Activated B cell treated with CpG ODN at 0.5 μM for 24 hours (primary cell): ENCODE data around the gene GPD1. TPM values are rescaled to one million over a fixed set of nuclear protein-coding genes. Genes with fewer than 3 reads are reported as not detected.
"Not testable (repeated sequence)": the region's sequence is repeated elsewhere in the genome, so short reads cannot be mapped to it uniquely, and the experiment has no call there.

Experiments
- ATAC-seq: fragments of 200-7000 bp; cut with Tn5 transposase; one replicate; pipeline ENCODE4 v1.10.0; 2021; ENCODE audit warnings: low read depth, mild to moderate bottlenecking, moderate library complexity
- CTCF ChIA-PET: fragments of 350-600 bp; sonication (Branson Sonifier 250); formaldehyde crosslinking; loops from one replicate; lab custom pipeline; 2021; ENCODE audit warnings: antibody characterized with exemption; lab: Charles Lee
- POLR2A ChIA-PET: fragments of 350-600 bp; sonication (Branson Sonifier 250); formaldehyde crosslinking; loops from one replicate; lab custom pipeline; 2021; ENCODE audit warnings: antibody characterized with exemption; lab: Charles Lee
- DNase-seq: peaks from one replicate; pipeline ENCODE4 v3.0.0; 2022
- H3K27ac Mint-ChIP-seq: one replicate; pipeline ENCODE4 v1.8.0; 2020; ENCODE audit warnings: mixed read lengths
- H3K27me3 Mint-ChIP-seq: one replicate; pipeline ENCODE4 v1.8.0; 2021; ENCODE audit warnings: mixed read lengths
- H3K36me3 Mint-ChIP-seq: one replicate; pipeline ENCODE4 v1.8.0; 2021; ENCODE audit warnings: low read depth, mixed read lengths
- H3K4me1 Mint-ChIP-seq: one replicate; pipeline ENCODE4 v1.8.0; 2021; ENCODE audit warnings: mixed read lengths
- H3K4me3 Mint-ChIP-seq: one replicate; pipeline ENCODE4 v1.8.0; 2020; ENCODE audit warnings: mild to moderate bottlenecking, mixed read lengths
- H3K9me3 Mint-ChIP-seq: one replicate; pipeline ENCODE4 v1.8.0; 2020; ENCODE audit warnings: mixed read lengths
- intact Hi-C: fragments of 100-400 bp; cut with micrococcal nuclease; formaldehyde crosslinking; loops from one replicate; pipeline ENCODE4 v1.15.1; 2024
- total RNA-seq: library from RNA; stranded (reverse); gene quantifications from 2 replicates; pipeline ENCODE4 v1.2.3, GENCODE V29; 2022
- TF ChIP-seq, protein P1 (sequence below): fragments of 200-600 bp; IDR thresholded peaks from one replicate; pipeline ENCODE4 v1.8.0; 2022; ENCODE audit warnings: antibody characterized with exemption, mild to moderate bottlenecking

GPD1 gene
- total RNA-seq, 1 donor from 2014 or later, result 0.60 TPM

DNA sequence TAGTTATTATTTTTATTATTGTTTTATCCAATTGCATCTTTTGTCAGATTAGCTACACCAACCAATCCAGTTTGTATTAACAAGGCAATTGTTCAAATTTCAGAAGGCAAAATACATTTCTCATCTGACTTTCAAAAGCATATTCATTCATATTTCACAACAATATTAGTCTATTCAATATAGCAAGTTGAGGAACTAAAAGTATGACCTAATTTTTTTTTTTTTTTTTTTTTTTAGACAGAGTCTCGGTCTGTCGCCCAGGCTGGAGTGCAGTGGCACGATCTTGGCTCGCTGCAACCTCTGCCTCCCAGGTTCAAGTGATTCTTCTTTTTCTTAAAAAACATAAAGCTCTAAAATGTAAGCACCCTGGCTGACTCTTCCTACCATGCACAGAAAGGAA is 25.5 kb downstream of the GPD1 start:
- intact Hi-C loops, result loop anchor here (5.0 kb wide), 1 partner anchor 42 kb away; the partner anchor contains the start of gene SMARCD1
- no peak overlapping the region for H3K4me3 Mint-ChIP-seq
- H3K27me3 Mint-ChIP-seq, result no peaks in the 10 kb centered on the region
- H3K36me3 Mint-ChIP-seq, result peaks cover 78% of the 10 kb centered on the region
- ATAC-seq (peak; percentile 34), DNase-seq (no peak)
- no peak overlapping the region for H3K27ac Mint-ChIP-seq
- H3K4me1 Mint-ChIP-seq, result peaks cover 33% of the 10 kb centered on the region
- CTCF ChIA-PET, result interaction anchor here (0.9 to 3.3 kb wide), 4 partner anchors 18 to 185 kb away, joined by 3 to 13 read pairs (median 4); partner anchors contain the start of gene COX14
- no peaks in the 10 kb centered on the region for H3K9me3 Mint-ChIP-seq
- TF ChIP-seq, protein P1, sequence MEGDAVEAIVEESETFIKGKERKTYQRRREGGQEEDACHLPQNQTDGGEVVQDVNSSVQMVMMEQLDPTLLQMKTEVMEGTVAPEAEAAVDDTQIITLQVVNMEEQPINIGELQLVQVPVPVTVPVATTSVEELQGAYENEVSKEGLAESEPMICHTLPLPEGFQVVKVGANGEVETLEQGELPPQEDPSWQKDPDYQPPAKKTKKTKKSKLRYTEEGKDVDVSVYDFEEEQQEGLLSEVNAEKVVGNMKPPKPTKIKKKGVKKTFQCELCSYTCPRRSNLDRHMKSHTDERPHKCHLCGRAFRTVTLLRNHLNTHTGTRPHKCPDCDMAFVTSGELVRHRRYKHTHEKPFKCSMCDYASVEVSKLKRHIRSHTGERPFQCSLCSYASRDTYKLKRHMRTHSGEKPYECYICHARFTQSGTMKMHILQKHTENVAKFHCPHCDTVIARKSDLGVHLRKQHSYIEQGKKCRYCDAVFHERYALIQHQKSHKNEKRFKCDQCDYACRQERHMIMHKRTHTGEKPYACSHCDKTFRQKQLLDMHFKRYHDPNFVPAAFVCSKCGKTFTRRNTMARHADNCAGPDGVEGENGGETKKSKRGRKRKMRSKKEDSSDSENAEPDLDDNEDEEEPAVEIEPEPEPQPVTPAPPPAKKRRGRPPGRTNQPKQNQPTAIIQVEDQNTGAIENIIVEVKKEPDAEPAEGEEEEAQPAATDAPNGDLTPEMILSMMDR, result no peak
- POLR2A ChIA-PET, result interaction anchor here (0.9 to 1.4 kb wide), 2 partner anchors 17 to 38 kb away, joined by 4 to 9 read pairs; partner anchors contain the start of genes CERS5 and COX14

DNA sequence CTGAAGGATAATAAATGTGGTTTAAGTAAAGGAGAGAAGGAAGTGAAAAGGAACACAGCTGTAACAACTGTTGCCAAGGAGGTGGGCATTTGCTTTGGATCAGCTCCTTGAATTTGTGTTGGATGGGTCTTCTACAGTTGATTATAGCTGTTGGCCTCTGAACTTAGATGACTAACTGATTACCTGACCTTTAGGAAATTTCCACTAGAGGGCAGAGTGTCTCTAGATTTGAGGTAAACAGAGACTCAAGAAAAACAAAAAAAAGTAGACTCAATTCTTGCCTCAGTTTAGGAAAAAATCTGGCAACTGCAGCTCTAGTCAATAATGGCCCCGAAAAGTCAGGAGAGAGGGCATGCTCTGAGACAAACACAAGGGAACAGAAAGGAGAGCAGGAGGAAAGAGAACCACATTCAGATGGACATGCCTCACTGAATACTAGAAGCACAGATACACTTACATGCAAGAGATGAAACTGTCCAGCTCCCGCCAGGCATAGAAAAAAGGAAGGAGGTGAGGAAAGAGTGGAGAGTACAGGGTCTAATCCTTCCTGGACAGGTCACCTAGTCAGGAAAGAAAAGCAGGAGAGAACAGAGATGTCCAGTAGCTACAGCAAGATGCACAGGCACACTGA is 28.8 kb downstream of the GPD1 start:
- POLR2A ChIA-PET, result interaction anchor here (0.9 to 1.7 kb wide), 4 partner anchors 20 to 39 kb away, joined by 3 to 7 read pairs (median 4); partner anchors contain the start of genes CERS5 and COX14
- CTCF ChIA-PET, result interaction anchor here (0.8 to 2.1 kb wide), 13 partner anchors 14 to 182 kb away, joined by 3 to 14 read pairs (median 4); partner anchors contain the start of genes CERS5 and COX14

GRCh38 chr12:50142993-50143392 is 39.2 kb downstream of the GPD1 start:
- Mint-ChIP-seq H3K4me3 (no peak overlapping the region), H3K36me3 (peaks cover 52% of the 10 kb centered on the region), H3K27ac (no peak overlapping the region), H3K27me3 (no peaks in the 10 kb centered on the region), H3K4me1 (no peaks in the 10 kb centered on the region), H3K9me3 (no peaks in the 10 kb centered on the region)
- no peak for ATAC-seq
- no peak for DNase-seq
- TF ChIP-seq, protein P1, result no peak
- CTCF ChIA-PET, result interaction anchor here (1.2 kb wide), 1 partner anchor 33 kb away, joined by 3 read pairs; no protein-coding TSS in a partner anchor
- intact Hi-C loops, result no loop called here
- POLR2A ChIA-PET, result interaction anchor here (0.7 kb wide), 1 partner anchor 29 kb away, joined by 16 read pairs; no protein-coding TSS in a partner anchor

More for the DNA sequence above, 28.8 kb downstream of the GPD1 start:
- Mint-ChIP-seq H3K4me3 (no peak overlapping the region), H3K27ac (peak overlapping the region; percentile 7), H3K9me3 (no peaks in the 10 kb centered on the region), H3K27me3 (no peaks in the 10 kb centered on the region), H3K4me1 (peaks cover 15% of the 10 kb centered on the region), H3K36me3 (peaks cover 74% of the 10 kb centered on the region)
- TF ChIP-seq, protein P1, result no peak
- intact Hi-C loops, result loop anchor here (1.0 kb wide), 1 partner anchor 43 kb away; no protein-coding TSS in a partner anchor
- ATAC-seq (no peak), DNase-seq (no peak)

DNA sequence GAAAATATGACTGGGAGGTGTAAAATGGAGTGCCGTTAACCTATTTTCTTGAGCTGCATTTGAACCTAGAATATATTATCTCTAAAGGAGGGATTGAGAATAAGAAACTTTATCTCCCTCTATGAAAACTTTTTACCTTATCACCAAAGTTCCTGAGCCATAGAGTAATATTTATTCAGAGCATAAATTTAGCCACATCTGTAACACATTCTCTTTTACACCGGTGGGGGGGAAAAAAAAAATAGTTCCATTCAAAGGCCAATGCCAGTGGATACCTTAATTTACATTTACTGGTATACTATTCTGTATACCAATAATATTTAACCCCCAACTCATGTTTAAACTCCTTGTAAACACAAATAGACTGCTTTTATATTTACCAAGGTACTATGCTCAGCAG is 41.6 kb downstream of the GPD1 start:
- no peaks in the 10 kb centered on the region for H3K9me3 Mint-ChIP-seq
- H3K4me1 Mint-ChIP-seq, result peaks cover 1% of the 10 kb centered on the region
- no peak for DNase-seq
- H3K27ac Mint-ChIP-seq, result no peak overlapping the region
- no peaks in the 10 kb centered on the region for H3K27me3 Mint-ChIP-seq
- H3K36me3 Mint-ChIP-seq, result peaks cover 30% of the 10 kb centered on the region
- TF ChIP-seq, protein P1, result no peak
- H3K4me3 Mint-ChIP-seq, result no peak overlapping the region
- CTCF ChIA-PET, result interaction anchor here (2.3 kb wide), 1 partner anchor 13 kb away, joined by 6 read pairs; no protein-coding TSS in a partner anchor
- POLR2A ChIA-PET, result interaction anchor here (1.3 kb wide), 1 partner anchor 49 kb away, joined by 4 read pairs; no protein-coding TSS in a partner anchor
- intact Hi-C loops, result no loop called here
- ATAC-seq, result no peak

GRCh38 chr12:50147281-50147680 is 43.5 kb downstream of the GPD1 start:
- TF ChIP-seq, protein P1, result no peak
- ChIA-PET CTCF (interaction anchor here (1.1 to 2.3 kb wide), 3 partner anchors 15 to 77 kb away, joined by 3 to 6 read pairs (median 5); no protein-coding TSS in a partner anchor), POLR2A (no interaction called here)
- Mint-ChIP-seq H3K27me3 (no peaks in the 10 kb centered on the region), H3K4me3 (no peak overlapping the region), H3K27ac (no peak overlapping the region), H3K9me3 (no peaks in the 10 kb centered on the region), H3K4me1 (peaks cover 2% of the 10 kb centered on the region), H3K36me3 (peaks cover 18% of the 10 kb centered on the region)
- no peak for DNase-seq
- no peak for ATAC-seq
- intact Hi-C loops, result no loop called here

DNA sequence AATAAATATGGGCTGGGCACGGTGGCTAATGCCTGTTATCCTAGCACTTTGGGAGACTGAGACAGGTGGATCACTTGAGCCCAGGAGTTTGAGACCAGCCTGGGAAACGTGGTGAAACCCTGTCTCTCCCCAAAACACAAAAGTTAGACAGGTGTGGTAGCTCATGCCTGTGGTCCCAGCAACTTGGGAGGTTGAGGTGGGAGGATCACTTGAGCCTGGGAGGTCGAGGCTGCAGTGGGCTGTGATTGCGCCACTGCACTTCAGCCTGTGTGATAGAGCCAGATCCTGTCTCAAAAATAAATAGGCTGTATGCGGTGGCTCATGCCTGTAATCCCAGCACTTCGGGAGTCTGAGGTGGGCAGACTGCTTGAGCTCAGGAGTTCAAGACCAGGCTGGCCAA is 44.2 kb downstream of the GPD1 start:
- ATAC-seq, intact Hi-C loops, H3K4me3 Mint-ChIP-seq, H3K27me3 Mint-ChIP-seq, DNase-seq, POLR2A ChIA-PET, H3K4me1 Mint-ChIP-seq, H3K9me3 Mint-ChIP-seq, H3K27ac Mint-ChIP-seq: not testable (repeated sequence)
- CTCF ChIA-PET, result interaction anchor here (1.1 to 1.3 kb wide), 2 partner anchors 22 to 77 kb away, joined by 3 to 5 read pairs; no protein-coding TSS in a partner anchor
- peaks cover 12% of the 10 kb centered on the region for H3K36me3 Mint-ChIP-seq
